Panc1 (cell line): ENCODE measurements around the gene ADARB2. TPM values are rescaled to one million over a fixed set of nuclear protein-coding genes. Genes with fewer than 3 reads are reported as not detected.

Experiments used
- ATAC-seq: fragments of 200-7000 bp; cut with Tn5 transposase; 2 replicates; pipeline ENCODE4 v1.9.1; 2020; ENCODE audit warnings: mild to moderate bottlenecking, moderate library complexity
- BruUV-seq: library from RNA; stranded (reverse); fragments of 400-500 nt; replicated peaks from 2 replicates; lab custom pipeline; 2021; lab: Mats Ljungman, UMichigan
- CTCF ChIA-PET: fragments of 300-600 bp; sonication (Branson Sonifier 250); formaldehyde crosslinking; loops from one replicate; lab custom pipeline; 2022; ENCODE audit warnings: antibody characterized with exemption; lab: Charles Lee
- POLR2A ChIA-PET: fragments of 300-600 bp; sonication (Branson Sonifier 250); formaldehyde crosslinking; loops from one replicate; lab custom pipeline; 2022; ENCODE audit warnings: antibody characterized with exemption; lab: Charles Lee
- DNase-seq: peaks from one replicate; pipeline ENCODE4 v3.0.0-alpha.2; 2010; ENCODE audit warnings: low read depth, low spot score
- H3K27ac ChIP-seq: 2 replicates; pipeline ENCODE4 v1.5.1; 2011; ENCODE audit warnings: mild to moderate bottlenecking, low read length, inconsistent platforms
- H3K27me3 ChIP-seq: fragments of 200-500 bp; sonication (Bioruptor generic); 2 replicates; pipeline ENCODE4 v1.6.0; 2014; ENCODE audit warnings: low read length, inconsistent platforms; ENCODE audit not compliant: control insufficient read depth, insufficient read depth
- H3K36me3 ChIP-seq: fragments of 200-500 bp; sonication (Bioruptor generic); 2 replicates; pipeline ENCODE4 v1.5.1; 2014; ENCODE audit warnings: inconsistent platforms, mild to moderate bottlenecking, low read length, moderate library complexity; ENCODE audit not compliant: control insufficient read depth, insufficient read depth
- H3K4me1 ChIP-seq: 2 replicates; pipeline ENCODE4 v1.5.1; 2011; ENCODE audit warnings: inconsistent platforms, mild to moderate bottlenecking, low read length, moderate library complexity; ENCODE audit not compliant: control insufficient read depth, insufficient read depth
- H3K4me3 ChIP-seq, 2 experiments: 2 replicates each; pipeline ENCODE4 v1.5.1; 2011 to 2012; ENCODE audit warnings: low read depth in 2 of 2, low read length in 2 of 2, mild to moderate bottlenecking in 2 of 2, inconsistent platforms in 1 of 2, moderate library complexity in 1 of 2
- H3K9me3 ChIP-seq: fragments of 200-500 bp; sonication (Bioruptor generic); 2 replicates; pipeline ENCODE4 v1.5.1; 2014; ENCODE audit warnings: low read depth, mild to moderate bottlenecking, inconsistent platforms, low read length, moderate library complexity; ENCODE audit not compliant: control insufficient read depth, insufficient read depth
- POLR2AphosphoS5 ChIP-seq: IDR thresholded peaks from 2 replicates; pipeline ENCODE4 v1.6.1; 2012; ENCODE audit warnings: mild to moderate bottlenecking, low read depth, low read length, moderate library complexity
- SIN3A ChIP-seq: IDR thresholded peaks from 2 replicates; pipeline ENCODE4 v1.6.1; 2012; ENCODE audit warnings: low read depth, mild to moderate bottlenecking, low read length, moderate library complexity, borderline replicate concordance; ENCODE audit not compliant: insufficient read depth
- TCF7L2 ChIP-seq: IDR thresholded peaks from 2 replicates; pipeline ENCODE4 v1.6.1; 2011; ENCODE audit warnings: mild to moderate bottlenecking, low read depth, low read length, inconsistent platforms
- in situ Hi-C: cut with HindIII; loops from 2 replicates; pipeline ENCODE4 v1.10.0; 2016; ENCODE audit warnings: low sequenced_read_pairs, low pct_unique_long_range_greater_than_20kb
- intact Hi-C: fragments of 100-400 bp; cut with micrococcal nuclease; formaldehyde crosslinking; loops from one replicate; pipeline ENCODE4 v1.10.0; 2022; ENCODE audit not compliant: unreplicated experiment
- total RNA-seq: library from RNA; stranded (reverse); gene quantifications from one replicate; pipeline ENCODE4 v1.2.1, GENCODE V29; 2021; ENCODE audit not compliant: unreplicated experiment
- TF ChIP-seq, protein P1 (sequence below): fragments of 450-650 bp; IDR thresholded peaks from 2 replicates; pipeline ENCODE4 v1.5.1; 2017; ENCODE audit warnings: mild to moderate bottlenecking
- TF ChIP-seq, protein P2 (sequence below), 2 experiments: IDR thresholded peaks; 2 replicates each; pipeline ENCODE4 v1.6.1; 2011 to 2012; ENCODE audit warnings: low read depth in 2 of 2, control low read depth in 1 of 2, low read length in 1 of 2, mild to moderate bottlenecking in 1 of 2, moderate library complexity in 1 of 2; ENCODE audit not compliant: insufficient read depth in 1 of 2

Gene ADARB2
- total RNA-seq, 1 experiment from 2014 or later, result 0.31 TPM

DNA sequence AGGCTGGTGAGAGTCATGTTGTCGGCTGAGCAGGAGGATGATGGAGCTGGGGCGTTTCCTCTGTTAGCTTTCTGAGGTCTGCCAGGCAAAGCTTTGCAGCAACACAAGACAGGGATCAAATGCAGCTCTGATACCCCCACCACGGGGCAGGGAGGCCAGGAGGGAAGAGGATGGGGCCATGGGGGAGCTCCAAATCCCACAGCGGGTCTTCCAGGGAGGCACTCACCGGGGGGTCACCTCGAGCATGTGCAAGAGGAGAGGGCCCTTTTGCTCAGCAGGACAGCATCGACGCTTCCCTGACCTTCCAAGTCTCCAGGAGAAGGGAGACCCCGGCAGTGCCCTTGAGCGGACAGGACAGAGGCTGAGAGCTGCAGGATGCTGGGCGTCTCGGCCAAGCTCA lies 553.6 kb downstream of the ADARB2 start:
- ATAC-seq (no peak), DNase-seq (no peak)
- TF ChIP-seq SIN3A, result no peak
- no peak for TF ChIP-seq TCF7L2
- no peak for TF ChIP-seq POLR2AphosphoS5
- TF ChIP-seq, protein P1, sequence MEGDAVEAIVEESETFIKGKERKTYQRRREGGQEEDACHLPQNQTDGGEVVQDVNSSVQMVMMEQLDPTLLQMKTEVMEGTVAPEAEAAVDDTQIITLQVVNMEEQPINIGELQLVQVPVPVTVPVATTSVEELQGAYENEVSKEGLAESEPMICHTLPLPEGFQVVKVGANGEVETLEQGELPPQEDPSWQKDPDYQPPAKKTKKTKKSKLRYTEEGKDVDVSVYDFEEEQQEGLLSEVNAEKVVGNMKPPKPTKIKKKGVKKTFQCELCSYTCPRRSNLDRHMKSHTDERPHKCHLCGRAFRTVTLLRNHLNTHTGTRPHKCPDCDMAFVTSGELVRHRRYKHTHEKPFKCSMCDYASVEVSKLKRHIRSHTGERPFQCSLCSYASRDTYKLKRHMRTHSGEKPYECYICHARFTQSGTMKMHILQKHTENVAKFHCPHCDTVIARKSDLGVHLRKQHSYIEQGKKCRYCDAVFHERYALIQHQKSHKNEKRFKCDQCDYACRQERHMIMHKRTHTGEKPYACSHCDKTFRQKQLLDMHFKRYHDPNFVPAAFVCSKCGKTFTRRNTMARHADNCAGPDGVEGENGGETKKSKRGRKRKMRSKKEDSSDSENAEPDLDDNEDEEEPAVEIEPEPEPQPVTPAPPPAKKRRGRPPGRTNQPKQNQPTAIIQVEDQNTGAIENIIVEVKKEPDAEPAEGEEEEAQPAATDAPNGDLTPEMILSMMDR, result no peak
- TF ChIP-seq, protein P2, sequence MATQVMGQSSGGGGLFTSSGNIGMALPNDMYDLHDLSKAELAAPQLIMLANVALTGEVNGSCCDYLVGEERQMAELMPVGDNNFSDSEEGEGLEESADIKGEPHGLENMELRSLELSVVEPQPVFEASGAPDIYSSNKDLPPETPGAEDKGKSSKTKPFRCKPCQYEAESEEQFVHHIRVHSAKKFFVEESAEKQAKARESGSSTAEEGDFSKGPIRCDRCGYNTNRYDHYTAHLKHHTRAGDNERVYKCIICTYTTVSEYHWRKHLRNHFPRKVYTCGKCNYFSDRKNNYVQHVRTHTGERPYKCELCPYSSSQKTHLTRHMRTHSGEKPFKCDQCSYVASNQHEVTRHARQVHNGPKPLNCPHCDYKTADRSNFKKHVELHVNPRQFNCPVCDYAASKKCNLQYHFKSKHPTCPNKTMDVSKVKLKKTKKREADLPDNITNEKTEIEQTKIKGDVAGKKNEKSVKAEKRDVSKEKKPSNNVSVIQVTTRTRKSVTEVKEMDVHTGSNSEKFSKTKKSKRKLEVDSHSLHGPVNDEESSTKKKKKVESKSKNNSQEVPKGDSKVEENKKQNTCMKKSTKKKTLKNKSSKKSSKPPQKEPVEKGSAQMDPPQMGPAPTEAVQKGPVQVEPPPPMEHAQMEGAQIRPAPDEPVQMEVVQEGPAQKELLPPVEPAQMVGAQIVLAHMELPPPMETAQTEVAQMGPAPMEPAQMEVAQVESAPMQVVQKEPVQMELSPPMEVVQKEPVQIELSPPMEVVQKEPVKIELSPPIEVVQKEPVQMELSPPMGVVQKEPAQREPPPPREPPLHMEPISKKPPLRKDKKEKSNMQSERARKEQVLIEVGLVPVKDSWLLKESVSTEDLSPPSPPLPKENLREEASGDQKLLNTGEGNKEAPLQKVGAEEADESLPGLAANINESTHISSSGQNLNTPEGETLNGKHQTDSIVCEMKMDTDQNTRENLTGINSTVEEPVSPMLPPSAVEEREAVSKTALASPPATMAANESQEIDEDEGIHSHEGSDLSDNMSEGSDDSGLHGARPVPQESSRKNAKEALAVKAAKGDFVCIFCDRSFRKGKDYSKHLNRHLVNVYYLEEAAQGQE (IDR thresholded peaks at IDR 0.05; ENCODE audit: insufficient read depth in 1 of 2, low read depth in 2 of 2, low read length in 1 of 2), result no peak
- intact Hi-C loops (no loop called here), in situ Hi-C loops (no loop called here)
- Histone ChIP-seq H3K27ac (no peak overlapping the region), H3K36me3 (no peaks in the 10 kb centered on the region), H3K4me1 (no peaks in the 10 kb centered on the region), H3K27me3 (no peaks in the 10 kb centered on the region), H3K9me3 (no peaks in the 10 kb centered on the region), H3K4me3 (no peak overlapping the region)
- POLR2A ChIA-PET, result no interaction called here
- CTCF ChIA-PET, result no interaction called here
- no TSS peak for BruUV-seq

DNA sequence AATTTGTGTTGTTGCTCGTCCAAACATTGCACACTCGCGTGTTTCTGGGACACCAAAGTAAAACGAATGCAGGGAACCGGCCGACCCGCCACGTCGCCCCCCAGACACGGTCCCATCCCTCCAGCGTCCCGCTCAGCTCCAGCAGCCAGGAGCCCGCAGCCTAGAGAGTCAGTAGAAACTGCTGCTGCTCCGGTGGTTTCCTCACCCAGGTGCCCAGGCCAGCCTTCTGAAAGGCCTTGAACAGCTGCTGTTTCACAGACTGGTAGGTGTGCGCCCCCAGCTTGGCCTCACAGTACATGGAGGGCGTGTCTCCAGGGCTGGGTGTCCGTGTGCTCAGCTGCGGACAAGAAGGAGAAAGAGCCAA lies 554.3 kb downstream of the ADARB2 start:
- H3K27ac ChIP-seq, result no peak overlapping the region
- BruUV-seq, result no TSS peak
- in situ Hi-C loops (no loop called here), intact Hi-C loops (no loop called here)
- H3K4me1 ChIP-seq, result no peaks in the 10 kb centered on the region
- H3K4me3 ChIP-seq, result no peak overlapping the region
- ChIA-PET POLR2A (no interaction called here), CTCF (no interaction called here)
- no peak for DNase-seq
- no peaks in the 10 kb centered on the region for H3K9me3 ChIP-seq
- ATAC-seq, result no peak
- no peaks in the 10 kb centered on the region for H3K27me3 ChIP-seq
- H3K36me3 ChIP-seq, result no peaks in the 10 kb centered on the region
- TF ChIP-seq POLR2AphosphoS5 (no peak), SIN3A (no peak), TCF7L2 (no peak)
- TF ChIP-seq, protein P1, result no peak
- TF ChIP-seq, protein P2 (IDR thresholded peaks at IDR 0.05; ENCODE audit: insufficient read depth in 1 of 2, low read depth in 2 of 2, low read length in 1 of 2), result no peak
